Keratinocyte (primary cell): ENCODE results near the gene PTP4A2. TPM values are rescaled to one million over a fixed set of nuclear protein-coding genes. Genes with fewer than 3 reads are reported as not detected.

Source experiments
- DNase-seq: peaks from one replicate; pipeline ENCODE4 v3.0.0-alpha.2; 2011; ENCODE audit warnings: low read depth, missing footprints, low spot score
- FAIRE-seq: peaks from 2 replicates; lab custom pipeline; 2011; peaks lifted over from hg19 to GRCh38; lab: Jason Lieb, UNC
- H2AFZ ChIP-seq: 2 replicates; pipeline ENCODE4 v1.6.0; 2012; ENCODE audit warnings: low read length, control low read depth, inconsistent platforms; ENCODE audit not compliant: control insufficient read depth
- H3K27ac ChIP-seq: 2 replicates; pipeline ENCODE4 v1.5.1; 2011; ENCODE audit warnings: low read length; ENCODE audit not compliant: control insufficient read depth, insufficient read depth
- H3K27me3 ChIP-seq: 3 replicates; pipeline ENCODE4 v1.6.0; 2011; ENCODE audit warnings: low read length; ENCODE audit not compliant: control insufficient read depth, insufficient read depth; ENCODE audit errors: extremely low read depth
- H3K36me3 ChIP-seq, 2 experiments: 2 replicates in 1 of 2; 3 replicates in 1 of 2; pipeline ENCODE4 v1.5.1; 2011; ENCODE audit warnings: low read length in 2 of 2, mild to moderate bottlenecking in 1 of 2; ENCODE audit not compliant: control insufficient read depth in 2 of 2, insufficient read depth in 2 of 2; ENCODE audit errors: extremely low read depth in 1 of 2
- H3K4me1 ChIP-seq: 3 replicates; pipeline ENCODE4 v1.5.1; 2011; ENCODE audit warnings: low read length; ENCODE audit not compliant: control insufficient read depth, insufficient read depth; ENCODE audit errors: extremely low read depth
- H3K4me2 ChIP-seq: 3 replicates; pipeline ENCODE4 v1.6.0; 2011; ENCODE audit warnings: low read depth, low read length; ENCODE audit not compliant: control insufficient read depth, insufficient read depth; ENCODE audit errors: extremely low read depth
- H3K4me3 ChIP-seq, 3 experiments: fragments of 200-600 bp in 1 of 3; sonication (generic) in 1 of 3; 2 replicates in 2 of 3; 3 replicates in 1 of 3; pipeline ENCODE4 v1.5.1; 2011 to 2016; ENCODE audit warnings: low read length in 3 of 3, mild to moderate bottlenecking in 3 of 3, control low read depth in 2 of 3, inconsistent platforms in 1 of 3, low read depth in 1 of 3, mixed read lengths in 1 of 3, mixed run types in 1 of 3, moderate library complexity in 1 of 3; ENCODE audit not compliant: control insufficient read depth in 2 of 3, insufficient read depth in 2 of 3; ENCODE audit errors: extremely low read depth in 1 of 3
- H3K79me2 ChIP-seq: 2 replicates; pipeline ENCODE4 v1.6.0; 2012; ENCODE audit warnings: low read length; ENCODE audit not compliant: control insufficient read depth, insufficient read depth
- H3K9ac ChIP-seq: 3 replicates; pipeline ENCODE4 v1.6.0; 2011; ENCODE audit warnings: low read length; ENCODE audit not compliant: control insufficient read depth, insufficient read depth; ENCODE audit errors: extremely low read depth
- H3K9me1 ChIP-seq: 3 replicates; pipeline ENCODE4 v1.6.0; 2011; ENCODE audit warnings: low read length; ENCODE audit not compliant: control insufficient read depth, insufficient read depth; ENCODE audit errors: extremely low read depth
- H3K9me3 ChIP-seq: 2 replicates; pipeline ENCODE4 v1.5.1; 2012; ENCODE audit warnings: low read depth, low read length; ENCODE audit not compliant: control insufficient read depth
- H4K20me1 ChIP-seq: 3 replicates; pipeline ENCODE4 v1.6.0; 2011; ENCODE audit warnings: low read length; ENCODE audit not compliant: control insufficient read depth, insufficient read depth; ENCODE audit errors: extremely low read depth
- CTCF ChIP-seq, 3 experiments: IDR thresholded peaks in 1 of 3; conservative IDR thresholded peaks in 1 of 3; optimal IDR thresholded peaks in 1 of 3; 2 replicates in 2 of 3; 3 replicates in 1 of 3; pipeline versions ENCODE3 to v1.5.1; 2011; ENCODE audit warnings: low read length in 3 of 3, mild to moderate bottlenecking in 3 of 3, moderate library complexity in 2 of 3, control low read depth in 1 of 3, inconsistent platforms in 1 of 3; ENCODE audit not compliant: insufficient read depth in 2 of 3; ENCODE audit errors: extremely low read depth in 1 of 3
- EZH2 ChIP-seq: IDR thresholded peaks from one replicate; pipeline ENCODE4 v1.6.1; 2012; ENCODE audit warnings: inconsistent platforms, mild to moderate bottlenecking, low read length, moderate library complexity
- dilution Hi-C: fragments of 300-500 bp; cut with MboI; formaldehyde crosslinking; loops from one replicate; pipeline ENCODE4 v1.7.0; 2020; ENCODE audit warnings: low sequenced_read_pairs; ENCODE audit not compliant: extremely low pct_ligation_motif_present
- polyA plus RNA-seq, 5 experiments: library from polyadenylated mRNA; depleted of rRNA in 3 of 5; stranded (reverse) in 3 of 5; stranded (forward) in 1 of 5; unstranded in 1 of 5; fragments of >200 nt; gene quantifications; 1 replicate in 1 of 5; 2 replicates in 3 of 5; 3 replicates in 1 of 5; pipeline versions ENCODE4 v1.2.1 to v1.2.3, GENCODE V29; 2011 to 2012; ENCODE audit warnings: missing spikeins in 2 of 5, low read depth in 1 of 5, low replicate concordance in 1 of 5

Gene PTP4A2
- polyA plus RNA-seq, 1 donor (not counting 4 experiments of a cell fraction or from before 2014, with no cell fraction given), result 368 TPM

- peaks cover 1 to 6% of the 10 kb centered on the region in 2 experiments for H3K36me3 ChIP-seq
- DNase-seq (no peak), FAIRE-seq (no peak)
- dilution Hi-C loops, result no loop called here
- H3K4me1 ChIP-seq, result no peaks in the 10 kb centered on the region
- no peak overlapping the region for H3K27ac ChIP-seq
- H3K4me3 ChIP-seq, result no peak overlapping the region
- H2AFZ ChIP-seq, result no peak overlapping the region
- H3K9ac ChIP-seq, result no peak overlapping the region
- H3K9me3 ChIP-seq, result no peaks in the 10 kb centered on the region
- no peak for TF ChIP-seq EZH2
- no peak for TF ChIP-seq CTCF (optimal IDR thresholded peaks at IDR 0.05 in 1 of 3, IDR thresholded peaks at IDR 0.05 in 1 of 3, conservative IDR thresholded peaks at IDR 0.05 in 1 of 3; ENCODE audit: extremely low read depth in 1 of 3, insufficient read depth in 2 of 3, low read length in 3 of 3)
- no peaks in the 10 kb centered on the region for H3K27me3 ChIP-seq
- no peak overlapping the region for H3K4me2 ChIP-seq
- H4K20me1 ChIP-seq, result peaks cover 32% of the 10 kb centered on the region
- no peaks in the 10 kb centered on the region for H3K9me1 ChIP-seq
- H3K79me2 ChIP-seq, result peaks cover 93% of the 10 kb centered on the region
These were observed 14.2 kb downstream of the PTP4A2 start for GRCh38 chr1:31923901-31924535.

DNA sequence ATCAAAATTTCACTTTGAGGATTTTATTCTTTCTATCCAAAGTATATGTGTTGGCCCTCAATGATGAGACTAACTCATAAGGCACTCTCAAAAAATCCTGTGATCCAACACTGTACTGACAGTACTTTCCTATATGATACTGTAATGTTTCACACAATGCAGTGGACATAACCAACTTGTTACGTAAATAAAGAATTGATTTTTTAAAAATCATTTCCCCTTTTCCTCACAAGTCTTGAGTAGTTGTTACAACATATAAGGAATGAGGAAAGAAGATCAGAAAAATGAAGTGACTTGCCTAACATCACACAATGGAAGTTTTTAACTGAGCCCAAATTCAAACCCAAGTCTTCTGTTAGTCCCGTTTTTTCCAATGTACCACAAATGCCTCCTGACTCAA is 17.2 kb downstream of the PTP4A2 start:
- H3K9me1 ChIP-seq, result no peaks in the 10 kb centered on the region
- H3K36me3 ChIP-seq, result peaks cover 1 to 3% of the 10 kb centered on the region in 2 experiments
- no peak for FAIRE-seq
- dilution Hi-C loops, result no loop called here
- no peak for DNase-seq
- no peak overlapping the region for H3K27ac ChIP-seq
- H3K27me3 ChIP-seq, result no peaks in the 10 kb centered on the region
- TF ChIP-seq EZH2 (no peak), CTCF (optimal IDR thresholded peaks at IDR 0.05 in 1 of 3, IDR thresholded peaks at IDR 0.05 in 1 of 3, conservative IDR thresholded peaks at IDR 0.05 in 1 of 3; ENCODE audit: extremely low read depth in 1 of 3, insufficient read depth in 2 of 3, low read length in 3 of 3) (no peak)
- H3K9ac ChIP-seq, result no peak overlapping the region
- H4K20me1 ChIP-seq, result peaks cover 18% of the 10 kb centered on the region
- H3K4me1 ChIP-seq, result no peaks in the 10 kb centered on the region
- no peaks in the 10 kb centered on the region for H3K9me3 ChIP-seq
- H3K4me2 ChIP-seq, result no peak overlapping the region
- H3K79me2 ChIP-seq, result peaks cover 88% of the 10 kb centered on the region
- H3K4me3 ChIP-seq, result no peak overlapping the region
- no peak overlapping the region for H2AFZ ChIP-seq
